ENCODE results near the gene ZBTB46. TPM values are rescaled to one million over a fixed set of nuclear protein-coding genes. Genes with fewer than 3 reads are reported as not detected.
A peak's percentile ranks its signal among the peaks of the same experiment; 100 is the strongest.

ZBTB46 gene
- total RNA-seq, 6 experiments from 2014 or later, result 0.38 to 1.1 (median 0.64) TPM

DNA sequence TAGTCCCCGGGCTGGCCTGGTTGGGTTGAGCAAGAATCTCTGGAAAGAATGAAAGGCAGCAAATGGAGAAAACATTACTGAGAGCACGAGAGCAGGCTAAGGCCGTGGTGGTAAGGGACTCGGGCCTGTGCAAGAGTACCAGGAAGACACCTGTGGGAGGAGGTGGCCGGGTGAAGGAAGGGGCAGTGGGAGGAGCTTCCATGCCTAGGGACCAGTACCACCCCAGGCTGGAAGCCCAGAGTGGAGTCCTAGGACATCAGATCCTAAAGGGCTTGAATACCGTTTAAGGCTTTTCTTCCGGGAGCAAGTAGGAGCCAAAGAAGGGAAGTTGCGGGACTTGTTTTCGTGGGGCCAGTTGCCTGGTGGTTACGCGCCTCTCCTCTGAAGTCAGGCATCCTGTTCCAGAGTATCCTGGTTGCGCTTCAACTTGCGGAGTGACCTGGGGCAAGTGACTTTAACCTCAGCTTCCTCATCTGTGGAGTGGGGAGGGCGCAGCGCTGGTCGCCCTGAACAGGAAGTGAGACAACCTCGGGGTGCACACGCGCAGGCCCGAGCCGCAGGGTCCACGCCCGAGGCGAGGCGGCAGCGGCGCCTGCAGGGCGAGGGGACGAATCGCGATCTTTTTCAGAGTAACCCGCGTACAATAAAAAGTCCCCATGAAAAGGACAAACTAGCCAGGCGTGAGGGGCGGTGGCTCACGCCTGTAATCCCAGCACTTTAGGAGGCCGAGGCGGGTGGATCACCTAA, 32.9 kb upstream of the ZBTB46 start:
- Mint-ChIP-seq H3K36me3 (ENCODE audit: low read depth) (peaks cover 30% of the 10 kb centered on the region), H3K4me3 (peak overlapping the region; percentile 97), H3K27me3 (ENCODE audit: insufficient read depth) (no peaks in the 10 kb centered on the region), H3K27ac (peak overlapping the region; percentile 99), H3K4me1 (ENCODE audit: low read depth) (peaks cover 28% of the 10 kb centered on the region), H3K9me3 (no peaks in the 10 kb centered on the region)
- DNase-seq, result peak; percentile 62
- TF ChIP-seq, protein P1, sequence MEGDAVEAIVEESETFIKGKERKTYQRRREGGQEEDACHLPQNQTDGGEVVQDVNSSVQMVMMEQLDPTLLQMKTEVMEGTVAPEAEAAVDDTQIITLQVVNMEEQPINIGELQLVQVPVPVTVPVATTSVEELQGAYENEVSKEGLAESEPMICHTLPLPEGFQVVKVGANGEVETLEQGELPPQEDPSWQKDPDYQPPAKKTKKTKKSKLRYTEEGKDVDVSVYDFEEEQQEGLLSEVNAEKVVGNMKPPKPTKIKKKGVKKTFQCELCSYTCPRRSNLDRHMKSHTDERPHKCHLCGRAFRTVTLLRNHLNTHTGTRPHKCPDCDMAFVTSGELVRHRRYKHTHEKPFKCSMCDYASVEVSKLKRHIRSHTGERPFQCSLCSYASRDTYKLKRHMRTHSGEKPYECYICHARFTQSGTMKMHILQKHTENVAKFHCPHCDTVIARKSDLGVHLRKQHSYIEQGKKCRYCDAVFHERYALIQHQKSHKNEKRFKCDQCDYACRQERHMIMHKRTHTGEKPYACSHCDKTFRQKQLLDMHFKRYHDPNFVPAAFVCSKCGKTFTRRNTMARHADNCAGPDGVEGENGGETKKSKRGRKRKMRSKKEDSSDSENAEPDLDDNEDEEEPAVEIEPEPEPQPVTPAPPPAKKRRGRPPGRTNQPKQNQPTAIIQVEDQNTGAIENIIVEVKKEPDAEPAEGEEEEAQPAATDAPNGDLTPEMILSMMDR (IDR thresholded peaks at IDR 0.05), result peak; percentile 74

DNA sequence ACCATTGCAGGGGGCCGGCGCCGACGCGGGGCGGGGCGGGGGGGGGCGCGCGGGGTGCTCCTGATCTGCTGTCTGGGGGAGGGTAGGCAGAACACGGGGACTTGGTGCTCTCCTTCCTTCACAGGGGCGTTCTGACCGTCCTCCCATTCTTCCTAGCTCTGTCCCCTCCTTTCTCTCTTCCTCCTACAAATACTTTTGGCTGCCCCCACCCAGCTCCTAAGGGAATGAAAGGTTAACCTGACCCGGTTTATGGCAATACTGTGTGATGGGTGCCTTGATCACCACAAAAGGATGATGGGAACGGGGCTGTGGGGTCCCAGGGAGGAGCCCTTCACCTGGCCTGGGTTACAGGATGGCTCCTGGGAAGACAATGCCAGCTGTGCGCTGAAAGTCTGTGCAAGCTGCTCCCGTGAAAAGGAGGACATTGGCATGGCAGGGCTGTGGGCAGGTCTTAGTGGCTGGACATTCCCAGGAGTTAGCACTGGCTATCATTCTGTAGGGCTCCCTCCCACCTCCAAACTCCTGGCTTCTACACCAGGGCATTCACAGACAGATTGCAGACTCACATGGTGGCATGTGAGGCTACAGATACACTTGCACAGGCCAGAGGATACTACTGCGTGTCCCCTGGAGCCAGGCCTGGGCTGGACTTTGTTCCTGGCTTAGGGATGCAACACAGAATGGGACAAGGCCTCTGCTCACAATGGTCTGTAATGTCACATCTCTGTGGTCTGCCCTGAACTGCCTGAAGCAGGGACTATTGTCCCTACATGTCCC, 32.1 kb upstream of the ZBTB46 start:
- peaks cover 26% of the 10 kb centered on the region for H3K36me3 Mint-ChIP-seq (ENCODE audit: low read depth)
- DNase-seq, result no peak

DNA sequence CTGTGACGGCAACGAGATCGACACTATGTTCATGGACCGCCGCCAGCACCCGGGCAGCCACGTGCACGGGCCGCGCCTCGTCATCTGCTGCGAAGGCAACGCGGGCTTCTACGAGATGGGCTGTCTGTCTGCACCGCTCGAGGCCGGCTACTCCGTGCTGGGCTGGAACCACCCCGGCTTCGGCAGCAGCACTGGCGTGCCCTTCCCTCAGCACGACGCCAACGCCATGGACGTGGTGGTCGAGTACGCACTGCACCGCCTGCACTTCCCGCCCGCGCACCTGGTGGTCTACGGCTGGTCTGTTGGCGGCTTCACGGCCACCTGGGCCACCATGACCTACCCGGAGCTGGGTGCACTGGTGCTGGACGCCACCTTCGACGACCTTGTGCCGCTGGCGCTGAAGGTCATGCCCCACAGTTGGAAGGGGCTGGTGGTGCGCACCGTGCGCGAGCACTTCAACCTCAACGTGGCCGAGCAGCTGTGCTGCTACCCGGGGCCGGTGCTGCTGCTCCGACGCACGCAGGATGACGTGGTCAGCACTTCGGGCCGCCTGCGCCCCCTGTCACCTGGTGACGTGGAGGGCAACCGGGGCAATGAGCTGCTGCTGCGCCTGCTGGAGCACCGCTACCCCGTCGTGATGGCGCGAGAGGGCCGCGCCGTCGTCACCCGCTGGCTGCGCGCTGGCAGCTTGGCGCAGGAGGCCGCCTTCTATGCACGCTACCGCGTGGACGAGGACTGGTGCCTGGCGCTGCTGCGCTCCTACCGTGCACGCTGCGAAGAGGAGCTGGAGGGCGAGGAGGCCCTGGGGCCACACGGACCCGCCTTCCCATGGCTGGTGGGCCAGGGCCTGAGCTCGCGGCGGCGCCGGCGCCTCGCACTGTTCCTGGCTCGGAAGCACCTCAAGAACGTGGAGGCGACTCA, 31.2 kb upstream of the ZBTB46 start:
- peaks cover 22% of the 10 kb centered on the region for H3K36me3 Mint-ChIP-seq (ENCODE audit: low read depth)
- no peak for DNase-seq
- TF ChIP-seq, protein P1 (IDR thresholded peaks at IDR 0.05), result no peak
- no peaks in the 10 kb centered on the region for H3K27me3 Mint-ChIP-seq (ENCODE audit: insufficient read depth)
- no peak overlapping the region for H3K27ac Mint-ChIP-seq
- no peak overlapping the region for H3K4me3 Mint-ChIP-seq
- H3K4me1 Mint-ChIP-seq (ENCODE audit: low read depth), result peaks cover 33% of the 10 kb centered on the region
- H3K9me3 Mint-ChIP-seq, result no peaks in the 10 kb centered on the region

More for the DNA sequence above, 32.1 kb upstream of the ZBTB46 start:
- Mint-ChIP-seq H3K27me3 (ENCODE audit: insufficient read depth) (no peaks in the 10 kb centered on the region), H3K9me3 (no peaks in the 10 kb centered on the region), H3K4me1 (ENCODE audit: low read depth) (peaks cover 33% of the 10 kb centered on the region), H3K27ac (peak overlapping the region; percentile 99), H3K4me3 (peak overlapping the region; percentile 97)
- TF ChIP-seq, protein P1 (IDR thresholded peaks at IDR 0.05), result no peak

DNA sequence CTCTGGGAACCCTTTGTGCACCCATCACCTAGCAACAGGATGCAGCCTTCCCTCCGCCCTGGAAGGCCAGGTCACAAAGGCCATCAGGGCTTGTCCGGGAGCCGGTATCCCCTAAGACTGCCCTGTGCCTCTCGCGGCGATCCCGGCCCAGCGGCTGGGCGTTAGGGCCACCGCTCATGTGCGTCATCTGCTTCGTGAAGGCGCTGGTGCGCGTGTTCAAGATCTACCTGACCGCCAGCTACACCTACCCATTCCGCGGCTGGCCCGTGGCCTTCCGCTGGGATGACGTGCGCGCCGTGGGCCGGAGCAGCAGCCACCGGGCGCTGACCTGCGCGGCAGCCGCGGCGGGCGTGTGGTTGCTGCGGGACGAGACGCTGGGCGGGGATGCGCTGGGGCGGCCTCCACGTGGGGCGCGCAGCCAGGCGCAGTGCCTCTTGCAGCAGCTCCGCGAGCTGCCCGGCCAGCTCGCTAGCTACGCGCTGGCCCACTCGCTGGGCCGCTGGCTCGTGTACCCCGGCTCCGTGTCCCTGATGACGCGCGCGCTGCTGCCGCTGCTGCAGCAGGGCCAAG, 30.4 kb upstream of the ZBTB46 start, which contains the start of gene ABHD16B:
ABHD16B (plus strand) TSS at position 134 of the 570 bp plus-strand sequence; CDS start at position 177, 43 bp downstream.
- TF ChIP-seq, protein P1 (IDR thresholded peaks at IDR 0.05), result no peak
- DNase-seq, result no peak
- Mint-ChIP-seq H3K36me3 (ENCODE audit: low read depth) (peaks cover 22% of the 10 kb centered on the region), H3K9me3 (no peaks in the 10 kb centered on the region), H3K27me3 (ENCODE audit: insufficient read depth) (0 out of 2 replicates have a peak, but pooled peaks cover 4% of the 10 kb centered on the region), H3K4me1 (ENCODE audit: low read depth) (peaks cover 33% of the 10 kb centered on the region), H3K27ac (no peak within 1 kb of the TSS), H3K4me3 (no peak within 1 kb of the TSS)
